Cerebellar cortex (tissue), 1 donor: ENCODE measurements around the gene PPL.

Experiments used
- DNase-seq: peaks from one replicate; pipeline ENCODE4 v3.0.0-alpha.2; 2015; ENCODE audit warnings: low spot score

The PPL gene

DNA sequence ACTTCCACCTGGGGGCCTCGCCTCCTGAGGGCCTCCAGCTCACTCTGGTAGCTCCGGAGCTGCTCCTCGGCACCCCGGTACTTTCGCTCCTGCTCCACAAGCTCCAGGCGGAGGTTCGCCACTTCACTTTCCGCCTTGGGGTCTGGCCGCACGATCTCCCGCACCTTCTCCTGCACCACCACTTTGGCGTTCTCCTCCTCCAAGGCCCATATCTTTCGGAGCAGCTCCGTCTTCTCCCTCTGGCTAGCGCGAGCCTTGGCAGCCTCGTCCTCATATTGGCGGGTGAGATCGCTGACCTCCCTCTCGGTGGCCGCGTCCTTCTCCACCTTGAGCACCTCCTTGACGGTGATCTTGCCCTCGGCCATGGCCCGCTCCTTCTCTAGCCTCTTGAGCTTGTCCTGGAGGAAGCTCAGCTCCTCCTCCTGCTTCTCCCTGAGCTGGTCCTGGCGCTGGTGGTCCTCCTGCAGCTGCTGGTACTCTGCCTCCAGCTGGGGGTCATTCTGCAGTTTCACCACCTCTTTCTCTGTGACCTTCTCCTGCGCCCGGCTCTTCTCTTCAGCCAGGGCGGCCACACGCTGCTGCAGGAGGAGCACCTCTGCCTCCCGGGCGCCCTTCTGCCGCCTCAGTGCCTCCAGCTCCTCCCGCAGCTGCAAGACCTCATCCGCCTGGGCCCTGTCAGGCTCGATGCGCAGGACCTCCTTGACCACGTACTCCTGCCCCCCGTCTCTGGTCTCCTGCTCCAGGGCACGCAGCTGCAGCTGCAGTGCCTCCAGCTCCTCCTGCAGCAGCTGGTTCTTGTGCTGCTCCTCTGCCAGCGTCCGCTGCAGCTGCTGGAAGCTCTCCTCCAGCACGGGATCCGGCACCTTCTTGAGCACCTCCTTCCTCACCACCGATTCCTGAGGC, 51.7 kb downstream of the PPL start:
- no peak for DNase-seq

DNA sequence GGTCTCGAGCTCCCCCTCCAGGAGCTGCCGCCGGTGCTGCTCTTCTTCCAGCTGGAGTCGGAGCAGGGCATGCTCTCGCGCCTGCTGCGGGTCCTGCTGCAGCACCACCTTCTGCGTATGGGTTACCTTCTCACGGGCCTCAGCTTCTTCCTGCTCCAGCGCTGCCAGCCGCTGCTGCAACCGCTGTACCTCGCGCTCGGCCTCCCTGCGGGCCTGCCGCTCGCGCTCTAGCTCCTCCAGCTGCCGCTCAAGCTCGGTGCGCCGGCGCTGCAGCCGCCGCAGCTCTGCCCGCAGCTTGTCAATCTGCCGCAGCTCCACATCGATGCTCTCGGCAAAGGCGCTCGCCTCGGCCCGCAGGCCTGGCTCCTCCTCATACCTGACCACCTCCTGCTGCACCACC, 52.7 kb downstream of the PPL start:
- no peak for DNase-seq

DNA sequence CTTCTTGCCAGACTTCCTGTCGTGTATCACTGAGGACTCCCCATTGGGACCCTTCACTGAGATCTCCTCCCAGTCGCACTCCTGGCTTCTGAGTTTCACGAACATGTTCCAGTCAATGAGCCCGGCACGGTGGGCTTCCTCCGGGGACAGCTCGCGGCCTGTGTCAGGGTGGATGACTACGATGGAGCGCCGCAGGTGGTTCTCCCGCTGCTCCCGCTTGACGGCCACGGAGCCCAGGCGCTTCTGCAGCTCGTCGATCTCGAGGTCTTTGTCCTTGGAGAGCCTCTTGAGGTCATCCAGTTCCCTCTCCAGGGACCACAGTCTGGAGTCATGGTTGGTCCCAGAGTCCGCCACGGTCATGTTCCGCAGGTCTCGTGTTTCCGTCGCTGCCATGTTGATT, 53.4 kb downstream of the PPL start:
- no peak for DNase-seq

DNA sequence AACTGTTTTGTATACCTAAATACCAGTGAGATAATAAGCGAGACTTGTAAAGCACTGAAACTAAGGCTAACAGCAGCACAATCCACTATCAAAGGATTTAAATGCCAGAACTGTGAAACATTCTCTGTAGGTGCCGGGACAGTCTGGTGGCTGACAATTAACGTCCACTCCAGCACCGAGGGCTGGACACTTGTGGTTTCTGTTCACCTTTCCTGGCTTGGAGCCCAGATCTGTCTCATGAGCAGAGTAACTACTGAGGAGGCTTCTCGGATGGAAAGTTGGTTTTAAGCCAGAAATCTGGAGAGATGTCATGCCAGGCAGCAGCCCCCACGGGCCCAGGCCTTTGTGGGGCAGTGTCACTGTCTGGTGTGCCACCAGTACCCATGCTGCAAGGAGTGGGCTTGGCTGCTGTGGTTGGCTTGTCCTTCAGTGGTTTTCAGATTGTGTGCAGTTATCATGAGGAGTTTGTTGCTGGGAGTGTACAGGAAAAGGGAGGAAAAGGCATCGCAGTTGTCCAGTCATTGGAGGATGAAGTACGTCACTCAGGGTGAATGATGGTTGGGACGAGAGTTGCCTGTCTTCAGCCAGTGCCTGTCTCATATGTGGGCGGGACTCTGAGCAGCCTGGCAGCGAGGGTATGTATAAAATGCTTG, 54.2 kb downstream of the PPL start:
- DNase-seq, result peak; percentile 35

DNA sequence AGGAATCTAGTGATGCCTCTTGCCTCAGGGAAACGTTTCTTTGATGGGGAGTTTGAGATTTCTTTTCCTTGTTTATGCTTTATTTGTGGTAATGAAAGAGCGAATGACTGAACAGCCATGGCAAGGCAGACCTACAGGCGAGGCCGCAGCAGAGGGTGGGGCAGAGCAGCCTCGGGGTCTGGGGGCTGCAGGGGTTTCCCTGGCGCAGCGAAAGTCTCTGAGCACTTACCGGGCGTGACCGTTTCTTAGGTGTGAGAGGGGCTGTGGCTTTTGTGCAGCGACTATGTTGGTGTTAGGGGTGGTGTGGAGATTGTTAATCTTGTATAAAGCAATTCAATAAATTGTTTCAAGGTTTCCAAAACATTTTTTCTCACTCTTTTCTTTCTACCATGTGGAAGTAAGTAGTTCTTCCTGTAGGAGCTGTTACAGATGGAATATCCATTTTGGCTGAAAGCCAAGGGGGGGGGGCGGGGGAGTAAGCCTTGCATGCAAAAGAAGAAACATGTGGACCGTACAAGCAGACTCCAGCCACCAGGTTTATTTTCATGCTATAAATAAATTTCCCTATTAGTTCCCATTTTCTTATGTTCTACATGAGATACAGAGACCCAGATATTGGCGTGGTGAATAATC, 54.8 kb downstream of the PPL start:
- no peak for DNase-seq

DNA sequence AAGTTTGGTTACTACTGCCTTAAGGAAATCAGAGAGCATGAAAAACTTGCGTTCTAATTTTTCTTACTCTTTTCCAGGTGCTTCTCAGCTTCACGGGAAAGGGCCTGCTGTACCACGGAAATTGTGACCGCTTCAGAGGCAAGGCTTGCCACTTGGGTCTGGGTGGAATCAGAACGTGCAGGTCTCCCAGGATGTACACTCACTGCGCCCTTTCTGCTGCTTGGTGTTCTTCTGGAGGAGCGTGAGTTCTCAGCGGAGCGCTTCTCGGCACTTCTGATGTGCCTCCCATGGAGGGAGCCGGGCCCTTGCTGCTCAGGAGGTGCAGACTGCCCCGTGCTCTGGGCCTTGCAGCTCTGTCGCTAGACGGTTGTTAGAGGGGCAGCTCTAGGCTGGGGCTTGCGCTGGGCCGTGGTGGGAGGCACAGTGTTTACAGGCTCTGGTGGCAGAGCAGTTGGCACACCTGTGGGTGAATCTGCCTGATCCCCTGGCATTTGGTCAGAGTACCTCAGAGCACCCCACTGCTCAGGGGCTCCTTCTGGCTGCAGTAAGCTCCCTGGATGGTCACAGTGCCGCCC, 56.9 kb downstream of the PPL start:
- no peak for DNase-seq

DNA sequence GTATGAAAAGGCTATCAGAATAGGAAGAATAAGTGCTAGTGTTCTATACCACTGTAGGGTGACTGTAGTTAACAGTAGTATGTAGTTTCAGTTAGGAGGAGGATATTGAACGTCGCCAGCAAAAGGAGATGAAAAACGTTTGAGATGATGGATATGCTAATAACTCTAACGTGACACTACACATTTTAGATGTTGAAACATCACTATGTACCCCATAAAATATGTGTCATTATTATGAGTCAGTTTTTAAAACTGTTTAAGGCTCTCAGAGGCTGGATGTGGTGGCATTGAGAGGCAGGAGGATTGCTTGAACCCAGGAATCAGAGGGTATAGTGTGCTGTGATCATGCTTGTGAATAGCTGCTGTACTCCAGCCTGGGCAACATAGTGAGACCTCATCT, 57.9 kb downstream of the PPL start:
- no peak for DNase-seq

DNA sequence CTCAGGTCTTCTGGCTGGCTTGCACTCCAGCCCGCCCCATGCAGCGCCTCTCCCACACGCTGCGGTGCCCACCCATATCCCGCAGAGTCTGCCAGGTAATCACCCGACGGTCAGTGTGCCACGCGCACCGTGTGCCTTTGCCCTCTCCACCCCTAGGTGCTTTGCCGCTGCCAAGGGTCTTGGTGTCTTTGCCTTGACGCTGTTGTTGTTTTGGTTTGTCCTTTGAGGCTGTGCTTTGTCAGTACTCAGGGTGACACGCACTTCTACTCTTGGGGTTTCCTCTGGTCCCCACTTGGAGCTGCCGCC, 59.6 kb downstream of the PPL start:
- DNase-seq, result no peak

DNA sequence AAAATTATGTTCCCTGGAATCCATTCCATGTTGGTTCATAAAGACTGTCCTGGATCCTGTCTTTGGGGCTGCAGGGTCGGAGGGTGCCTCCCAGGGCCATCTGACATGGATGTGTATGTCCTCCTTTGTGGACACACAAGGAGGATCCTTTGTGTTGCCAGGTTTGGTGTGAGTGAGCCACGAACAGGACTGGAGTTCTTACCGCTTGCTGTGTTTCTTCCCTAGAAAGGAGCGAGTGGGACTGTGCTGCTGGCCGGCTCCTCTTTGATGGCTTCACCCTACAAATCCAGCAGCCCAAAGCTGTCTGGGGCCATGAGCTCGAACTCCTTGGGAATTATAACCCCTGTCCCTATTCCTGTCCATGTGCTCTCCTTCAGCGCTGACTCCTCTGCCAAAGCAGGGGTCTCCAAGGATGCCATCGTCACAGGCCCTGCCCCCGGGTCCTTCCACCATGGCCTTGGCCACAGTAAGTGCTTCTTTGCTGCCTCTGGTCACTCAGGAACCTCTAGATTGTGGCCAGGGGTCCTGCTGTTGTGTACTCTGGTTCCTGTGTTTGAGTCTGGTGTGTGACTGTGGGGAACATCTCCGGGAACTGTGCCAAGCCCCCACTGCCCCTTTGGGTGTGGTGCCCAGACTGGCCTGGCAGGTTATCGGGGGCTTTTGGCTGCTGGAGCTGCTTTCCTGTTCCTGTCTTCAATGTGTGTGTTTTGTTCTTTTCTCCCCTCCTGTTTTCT, 60.1 kb downstream of the PPL start:
- no peak for DNase-seq

DNA sequence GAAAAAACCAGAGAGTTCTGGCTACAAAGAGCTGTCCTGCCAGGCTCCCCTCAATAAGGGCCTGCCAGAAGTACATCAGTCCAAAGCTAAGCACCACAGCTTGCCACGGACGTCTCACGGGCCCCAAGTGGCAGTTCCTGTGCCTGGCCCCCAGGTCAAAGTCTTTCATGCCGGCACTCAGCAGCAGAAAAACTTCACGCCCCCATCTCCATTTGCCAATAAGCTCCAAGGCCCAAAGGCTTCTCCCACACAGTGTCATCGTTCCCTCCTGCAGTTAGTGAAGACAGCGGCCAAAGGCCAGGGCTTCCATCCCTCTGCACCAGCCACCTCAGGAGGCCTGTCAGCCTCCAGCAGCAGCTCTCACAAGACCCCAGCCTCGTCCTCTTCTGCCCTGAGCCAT, 62.3 kb downstream of the PPL start:
- no peak for DNase-seq

DNA sequence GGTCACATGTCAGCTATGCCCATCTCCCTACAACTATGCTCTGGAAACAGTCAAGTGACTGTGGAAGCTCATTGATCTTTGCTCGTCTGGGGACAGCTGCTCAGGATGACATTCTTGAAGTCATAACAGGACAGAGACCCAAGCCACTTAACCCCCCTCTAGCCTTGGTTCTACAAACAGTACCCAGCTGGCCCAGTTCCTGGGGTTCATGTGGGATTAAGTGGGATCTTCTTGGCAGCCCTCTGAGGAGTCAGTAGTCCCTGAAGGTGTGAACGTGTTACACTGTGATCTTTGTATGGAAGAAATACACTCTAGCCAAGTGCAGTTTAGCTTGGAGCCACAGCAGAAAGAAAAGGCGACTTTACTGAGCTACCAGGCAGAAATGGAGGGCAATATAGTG, 63.9 kb downstream of the PPL start:
- no peak for DNase-seq

DNA sequence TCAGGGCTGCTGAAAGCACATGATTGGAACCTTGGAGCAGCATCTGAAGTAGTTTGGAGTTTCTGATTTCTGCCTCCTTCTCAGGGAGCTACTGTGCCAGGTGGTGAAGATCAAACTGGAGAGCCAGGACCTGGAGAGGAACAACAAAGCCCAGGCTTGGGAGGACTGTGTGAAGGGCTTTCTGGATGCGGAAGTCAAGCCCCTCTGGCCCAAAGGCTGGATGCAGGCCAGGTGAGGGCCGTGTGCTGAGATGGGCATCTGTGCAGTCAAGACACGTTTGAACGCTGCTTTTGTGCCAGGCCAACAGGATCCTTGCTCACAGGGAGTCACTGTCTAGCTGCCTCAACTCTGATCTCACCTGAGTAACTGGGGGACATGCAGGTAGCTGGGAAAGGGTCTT, 65.9 kb downstream of the PPL start:
- DNase-seq, result no peak

DNA sequence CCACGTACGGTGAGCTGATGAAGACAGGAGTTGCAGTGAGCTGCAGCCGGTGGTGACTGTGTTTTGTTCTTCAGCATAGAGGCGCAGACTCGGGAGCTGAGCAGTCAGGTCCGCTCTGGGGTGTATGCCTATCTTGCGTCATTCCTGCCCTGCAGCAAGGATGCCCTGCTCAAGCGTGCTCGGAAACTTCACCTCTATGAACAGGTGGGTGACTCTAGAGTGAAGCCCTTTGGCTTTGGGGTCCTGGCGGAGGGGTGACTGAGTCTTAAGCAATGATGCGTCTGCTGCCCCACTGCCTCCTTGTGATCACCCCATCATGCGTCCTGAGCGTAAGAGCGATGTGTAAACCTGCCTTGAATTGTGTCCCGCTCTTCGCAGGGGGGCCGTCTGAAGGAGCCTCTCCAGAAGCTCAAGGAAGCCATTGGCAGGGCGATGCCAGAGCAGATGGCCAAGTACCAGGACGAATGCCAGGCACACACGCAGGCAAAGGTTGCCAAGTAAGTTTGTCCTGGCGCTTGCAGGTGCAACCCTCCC, 66.7 kb downstream of the PPL start:
- peak; percentile 83 for DNase-seq

DNA sequence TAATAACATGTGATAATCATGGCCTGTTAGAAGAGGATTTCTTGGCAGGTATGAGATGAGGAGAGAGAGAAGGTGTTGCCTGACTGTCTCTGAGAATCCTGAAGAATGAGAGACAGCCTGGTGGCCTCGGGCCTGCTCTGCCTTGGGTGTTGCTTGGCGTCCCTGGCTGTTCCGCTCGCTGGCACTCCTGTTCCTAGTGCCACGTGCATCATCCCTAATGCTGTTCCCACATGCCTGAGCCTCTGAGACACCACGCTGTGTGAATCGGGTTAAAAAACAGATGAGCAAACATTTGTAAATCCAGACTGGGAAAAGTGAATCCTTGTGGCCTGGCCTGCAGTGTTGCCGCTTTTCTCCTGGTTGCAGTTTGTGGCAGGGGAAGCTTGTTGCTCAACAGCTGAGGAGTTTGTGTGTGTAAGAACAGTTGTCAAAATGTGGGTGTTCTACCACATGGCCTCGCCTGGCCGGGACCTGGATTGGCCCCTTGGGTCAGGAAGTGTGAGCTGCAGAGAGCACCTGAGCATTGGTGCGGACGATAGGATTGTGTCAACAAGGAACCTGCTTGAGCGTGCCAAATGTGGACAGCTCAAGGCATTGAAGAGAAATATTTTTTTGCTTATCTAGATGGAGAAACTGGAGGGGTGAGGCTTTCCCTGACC, 67.7 kb downstream of the PPL start:
- peak; percentile 39 for DNase-seq

DNA sequence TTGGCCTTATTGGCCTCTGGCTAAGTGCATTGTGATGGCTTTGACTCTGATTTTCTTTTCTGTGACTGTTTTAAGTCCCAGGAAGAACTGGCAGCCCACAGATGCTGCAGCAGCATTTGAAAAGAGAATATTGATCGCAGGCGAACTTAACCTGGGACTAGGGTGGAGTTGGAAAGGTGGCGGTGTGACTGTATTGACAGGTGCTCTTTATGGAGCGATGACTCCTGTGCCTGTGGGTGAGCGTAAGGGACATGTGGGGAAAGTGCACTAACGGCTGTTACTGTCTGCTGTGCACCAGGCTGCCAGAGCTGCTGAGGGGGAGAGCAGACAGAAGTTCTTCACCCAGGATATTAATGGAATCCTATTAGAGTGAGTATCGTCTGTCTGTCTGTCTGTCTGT, 68.4 kb downstream of the PPL start:
- DNase-seq, result no peak

DNA sequence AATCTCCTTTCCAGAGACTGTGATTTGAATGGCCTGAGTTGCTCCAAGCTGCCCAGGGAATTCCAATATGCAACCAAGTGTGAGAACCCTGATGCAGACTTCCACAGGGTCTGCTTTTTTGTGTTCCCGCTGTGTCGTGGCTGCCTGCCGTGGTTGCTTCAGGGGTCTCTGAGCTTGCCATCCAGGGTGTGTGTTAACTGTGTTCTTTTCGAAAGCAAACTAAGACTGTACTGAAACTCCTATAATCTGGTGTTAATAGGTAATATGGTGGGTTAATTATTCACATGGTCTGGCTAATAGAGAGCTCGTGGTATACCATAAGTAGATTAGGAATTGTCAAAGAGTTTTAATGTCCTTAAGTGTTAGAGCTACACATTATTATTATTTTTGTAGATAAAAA, 68.9 kb downstream of the PPL start:
- no peak for DNase-seq

DNA sequence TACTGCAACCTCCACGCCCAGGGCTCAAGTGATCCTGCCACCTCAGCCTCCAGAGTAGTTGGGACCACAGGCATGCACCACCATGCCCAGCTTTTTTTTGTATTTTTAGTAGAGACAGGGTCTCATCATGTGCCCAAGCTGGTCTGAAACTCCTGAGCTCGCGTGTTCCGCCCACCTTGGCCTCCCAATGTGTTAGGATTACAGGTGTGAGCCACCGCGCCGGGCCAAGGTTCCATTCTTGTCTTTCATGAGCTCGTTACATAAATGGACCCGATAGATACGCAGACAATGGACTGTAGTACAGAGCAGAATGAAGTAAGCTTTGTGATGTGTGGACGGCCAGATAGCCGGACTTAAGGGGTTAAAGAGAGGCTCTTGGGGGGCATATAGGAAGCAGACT, 70.4 kb downstream of the PPL start:
- no peak for DNase-seq

DNA sequence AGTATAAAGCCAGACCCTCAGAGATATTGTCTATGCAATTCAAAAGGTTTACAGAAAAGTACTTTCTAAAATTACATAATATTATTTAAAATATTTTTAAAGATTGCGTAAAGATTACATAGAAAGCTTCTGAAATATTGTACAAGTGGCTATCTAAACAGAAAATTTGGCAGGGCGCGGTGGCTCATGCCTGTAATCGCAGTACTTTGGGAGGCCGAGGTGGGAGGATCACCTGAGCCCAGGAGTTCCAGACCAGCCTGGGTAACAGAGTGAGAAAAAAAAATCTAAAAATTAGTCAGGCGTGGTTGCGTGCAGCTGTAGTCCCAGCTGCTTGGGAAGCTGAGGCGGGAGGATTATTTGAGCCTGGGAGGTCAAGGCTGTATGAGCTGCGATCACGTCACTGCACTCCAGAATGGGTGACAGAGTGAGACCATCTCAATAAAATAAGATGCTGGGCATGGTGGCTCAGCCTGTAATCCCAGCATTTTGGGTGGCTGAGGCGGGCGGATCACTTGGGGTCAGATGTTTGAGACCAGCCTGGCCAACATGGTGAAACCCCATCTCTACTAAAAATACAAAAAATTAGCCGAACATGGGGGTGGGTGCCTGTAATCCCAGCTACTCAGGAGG, 71.6 kb downstream of the PPL start:
- no peak for DNase-seq

DNA sequence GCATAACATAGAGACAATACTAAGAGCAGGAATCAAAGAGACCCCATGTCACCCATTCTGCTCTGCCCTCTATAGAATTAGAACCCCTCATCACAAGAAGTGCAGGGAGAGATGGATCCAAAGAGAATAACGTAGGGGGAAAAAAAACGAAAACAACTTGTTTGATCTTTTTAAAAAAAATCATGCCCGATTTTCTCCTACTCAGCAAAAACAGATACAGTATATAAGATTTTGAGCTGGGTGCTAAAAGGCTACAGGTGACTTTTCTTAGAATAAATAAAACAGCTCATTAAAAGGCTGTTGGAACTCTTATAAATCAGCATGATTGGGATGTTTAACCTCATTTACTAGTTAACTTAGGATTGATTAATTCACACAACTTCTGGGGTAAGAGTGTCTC, 72.2 kb downstream of the PPL start:
- DNase-seq, result no peak

DNA sequence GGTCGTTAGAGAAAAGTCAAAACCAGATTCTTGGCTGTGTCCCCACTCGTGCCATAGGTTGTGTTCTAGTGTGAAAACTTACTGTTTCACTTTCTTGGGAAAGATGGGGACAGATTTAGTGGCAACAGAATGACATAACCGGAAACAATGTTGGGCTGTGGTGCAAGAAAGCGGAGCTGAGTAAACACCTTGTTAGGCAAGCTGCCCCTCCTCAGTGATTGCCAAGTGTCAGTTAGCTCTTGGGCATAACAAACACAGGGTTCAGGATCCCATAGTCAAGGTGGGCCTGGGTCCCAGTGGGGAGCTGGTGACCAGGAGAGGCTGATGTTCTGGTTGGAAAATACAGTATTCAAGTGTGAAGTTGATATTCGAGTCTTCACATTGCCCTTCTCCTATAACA, 74.3 kb downstream of the PPL start:
- no peak for DNase-seq

DNA sequence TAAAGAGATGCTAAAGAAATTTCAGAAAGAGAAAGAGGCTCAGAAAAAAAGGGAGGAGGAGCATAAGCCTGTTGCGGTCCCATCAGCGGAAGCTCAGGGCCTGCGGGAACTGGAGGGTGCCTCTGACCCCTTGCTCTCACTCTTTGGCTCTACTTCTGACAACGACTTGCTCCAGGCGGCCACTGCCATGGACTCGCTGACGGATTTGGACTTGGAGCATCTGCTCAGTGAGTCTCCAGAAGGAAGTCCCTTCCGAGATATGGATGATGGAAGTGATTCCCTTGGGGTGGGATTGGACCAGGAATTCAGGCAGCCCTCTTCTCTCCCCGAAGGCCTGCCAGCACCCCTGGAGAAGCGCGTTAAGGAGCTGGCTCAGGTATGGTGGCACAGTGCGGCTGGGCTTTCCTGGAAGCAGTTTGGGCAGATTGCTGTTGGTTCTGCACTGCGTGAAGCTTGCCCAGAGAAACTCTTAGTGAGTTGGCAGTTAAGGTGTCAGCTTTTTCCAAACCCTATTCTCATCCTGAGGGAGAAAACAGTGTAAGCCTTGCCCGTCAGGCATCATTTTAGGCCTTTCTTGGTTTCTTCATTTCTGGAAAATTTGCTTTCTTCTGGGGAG, 76.1 kb downstream of the PPL start:
- DNase-seq, result peak; percentile 67
